ENCODE results near the gene DNM2.
"Not testable (repeated sequence)": the region's sequence is repeated elsewhere in the genome, so short reads cannot be mapped to it uniquely, and the experiment has no call there.

DNM2 gene
- total RNA-seq, result 274 to 320 reads per million in 2 donors

GRCh38 chr19:10717356-10718204 is at the start of gene DNM2:
Gene DNM2, plus strand, starts transcription at chr19:10718079. Its CDS starts 164 bp downstream, at chr19:10718243.
- DNase-seq, result peak; percentile 93 to 100 (median 97)

- no peak for DNase-seq
These were observed 48.6 kb upstream of the DNM2 start for GRCh38 chr19:10669246-10669645.

- no peak for DNase-seq
These were observed 47.7 kb upstream of the DNM2 start for GRCh38 chr19:10670182-10670581.

- no peak for DNase-seq
These were observed 46.7 kb upstream of the DNM2 start for GRCh38 chr19:10670876-10671804.

- not testable (repeated sequence) for DNase-seq
These were observed 46.0 kb upstream of the DNM2 start for GRCh38 chr19:10671922-10672321.

- DNase-seq, result not testable (repeated sequence)
These were observed 42.7 kb upstream of the DNM2 start for GRCh38 chr19:10675214-10675613.

GRCh38 chr19:10677751-10678150 is 40.1 kb upstream of the DNM2 start:
- DNase-seq, result no peak

- no peak for DNase-seq
These were observed 39.1 kb upstream of the DNM2 start for GRCh38 chr19:10678813-10679212.

GRCh38 chr19:10679743-10680142 is 38.1 kb upstream of the DNM2 start:
- DNase-seq, result no peak

GRCh38 chr19:10680545-10681135 is 37.2 kb upstream of the DNM2 start:
- no peak for DNase-seq

GRCh38 chr19:10681658-10682057 is 36.2 kb upstream of the DNM2 start:
- DNase-seq, result no peak

GRCh38 chr19:10682397-10683063 is 35.3 kb upstream of the DNM2 start:
- no peak for DNase-seq

GRCh38 chr19:10683064-10683426 is 34.8 kb upstream of the DNM2 start:
- DNase-seq, result no peak

GRCh38 chr19:10683582-10683981 is 34.3 kb upstream of the DNM2 start:
- DNase-seq, result no peak

- no peak for DNase-seq
These were observed 32.7 kb upstream of the DNM2 start for GRCh38 chr19:10685210-10685609.

GRCh38 chr19:10686193-10686592 is 31.7 kb upstream of the DNM2 start:
- DNase-seq, result no peak

- no peak for DNase-seq
These were observed 31.0 kb upstream of the DNM2 start for GRCh38 chr19:10686661-10687517.

GRCh38 chr19:10687518-10688288 is 30.2 kb upstream of the DNM2 start:
- no peak for DNase-seq

GRCh38 chr19:10688545-10689280 is 29.2 kb upstream of the DNM2 start:
- DNase-seq, result no peak

- no peak for DNase-seq
These were observed 27.5 kb upstream of the DNM2 start for GRCh38 chr19:10690341-10690781.
